CD4-positive, alpha-beta T cell treated with Interleukin-17A for 1 hour (primary cell): ENCODE data around the gene NDUFAF3.
A peak's percentile ranks its signal among the peaks of the same experiment; 100 is the strongest.

ENCODE experiments used
- DNase-seq: peaks from one replicate; pipeline ENCODE4 v3.0.0-alpha.2; 2020

The NDUFAF3 gene

GRCh38 chr3:49019941-49020329 lies 2.0 kb upstream of the NDUFAF3 start:
- no peak for DNase-seq

DNA sequence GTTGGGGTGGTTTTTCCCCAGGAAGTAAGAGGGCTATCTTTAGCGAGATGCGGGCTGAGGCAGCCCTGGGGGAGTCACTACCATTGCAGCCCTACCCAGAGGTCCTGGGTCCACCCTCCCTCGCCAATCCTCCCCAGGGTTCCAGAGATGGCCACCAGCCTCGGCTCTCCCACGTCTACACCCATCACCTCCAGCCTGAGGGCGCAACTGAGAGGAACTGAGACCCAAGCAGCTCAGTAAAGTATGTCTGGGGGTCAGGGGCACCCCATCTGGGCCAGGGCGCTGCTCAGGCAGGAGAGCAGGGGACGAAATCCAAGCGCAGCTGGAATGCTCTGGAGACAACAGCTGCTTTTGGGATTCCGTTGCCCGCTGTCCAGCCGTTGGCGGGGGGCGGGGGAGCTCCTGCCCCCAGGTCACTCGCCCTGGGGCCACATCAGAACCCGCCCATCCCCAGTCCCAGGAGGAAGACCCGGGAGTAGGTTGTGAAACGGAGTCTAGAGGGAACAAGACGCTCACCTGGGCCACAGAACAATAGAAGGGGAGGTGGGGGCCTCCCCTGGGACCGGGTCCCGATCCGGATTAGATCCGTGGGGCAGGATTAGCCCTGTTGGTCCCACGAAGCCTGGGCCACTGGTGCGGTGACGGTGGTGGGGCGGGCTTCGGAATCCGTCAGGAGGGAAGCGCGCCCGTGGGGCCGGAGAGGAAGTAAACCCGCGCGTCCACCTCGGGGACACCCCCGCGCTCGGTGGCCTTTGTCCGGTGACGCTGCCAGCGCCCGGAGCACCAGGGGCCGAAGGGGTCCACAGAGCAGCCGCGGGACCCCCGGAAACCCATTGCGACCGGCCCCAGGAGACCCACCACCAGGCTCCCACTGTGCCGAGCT lies 1.4 kb upstream of the NDUFAF3 start:
- DNase-seq: peak; percentile 48

DNA sequence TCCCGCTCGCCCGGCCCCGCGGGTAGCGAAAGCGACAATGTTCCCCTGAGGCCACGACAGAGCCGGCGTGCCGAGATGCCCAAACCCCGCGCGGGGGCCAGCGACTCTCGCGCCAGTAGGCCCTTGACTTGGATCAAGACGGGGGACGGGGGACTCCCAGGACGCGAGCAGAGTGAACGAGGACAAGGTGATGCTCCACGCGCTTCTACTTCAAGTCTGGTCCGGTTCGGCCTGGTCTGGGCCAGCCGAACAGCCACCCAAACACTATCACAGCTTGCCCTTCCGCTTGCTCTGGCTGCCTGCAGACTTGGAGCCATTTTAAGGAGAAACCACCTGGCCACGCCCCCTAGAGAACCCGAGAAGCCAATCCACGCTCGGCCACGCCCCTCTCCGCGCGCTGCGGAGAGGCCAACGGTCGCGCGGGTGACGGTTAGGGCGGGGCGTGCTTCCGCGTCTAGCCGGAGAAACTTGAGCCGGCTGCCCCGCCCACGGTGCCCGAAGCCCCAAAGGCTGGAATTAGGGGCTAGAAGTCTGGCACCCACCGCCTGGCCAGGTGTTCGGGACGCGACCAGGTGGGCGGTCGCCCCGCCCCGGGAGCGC lies 608 bp upstream of the NDUFAF3 start:
- peak; percentile 99 for DNase-seq

- no peak for DNase-seq
These were observed 809 bp downstream of the NDUFAF3 start for GRCh38 chr3:49022688-49023171.

DNA sequence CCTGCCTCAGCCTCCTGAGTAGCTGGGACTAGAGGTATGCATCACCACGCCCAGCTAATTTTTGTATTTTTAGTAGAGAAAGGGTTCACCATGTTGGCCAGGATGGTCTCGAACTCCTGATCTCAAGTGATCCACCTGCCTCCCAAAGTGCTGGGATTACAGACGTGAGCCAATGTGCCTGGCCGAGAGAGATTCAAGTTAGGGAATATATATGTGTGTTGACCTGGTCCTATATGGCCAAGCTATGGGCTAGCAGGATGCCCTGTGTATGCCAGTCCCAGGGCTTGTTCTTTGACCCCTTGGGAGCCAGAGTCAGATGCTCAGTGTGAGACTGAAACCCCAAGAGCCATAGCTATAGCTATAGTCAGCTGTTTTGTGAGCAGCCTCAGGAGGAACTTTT lies 1.9 kb downstream of the NDUFAF3 start:
- DNase-seq: no peak

DNA sequence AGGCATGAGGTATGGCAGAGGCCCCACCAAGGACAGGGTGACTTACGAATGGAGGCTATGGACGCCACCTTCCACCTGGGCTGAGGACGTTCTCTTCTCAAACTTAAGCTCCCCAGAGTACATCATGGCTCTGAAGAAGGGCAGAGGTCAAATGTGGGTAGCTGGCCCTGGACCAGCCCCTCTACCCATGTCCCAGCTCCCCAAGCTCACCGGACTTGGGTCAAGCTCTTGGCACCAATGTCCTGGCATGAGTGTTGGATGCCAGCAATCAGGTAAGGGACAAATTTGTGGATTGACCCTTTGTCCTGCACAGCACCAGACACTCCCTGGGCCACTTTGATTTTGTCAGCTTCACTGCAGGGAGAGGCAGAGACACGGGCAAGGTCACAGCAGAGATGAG lies 2.5 kb downstream of the NDUFAF3 start:
- DNase-seq: no peak

- no peak for DNase-seq
These were observed 3.3 kb downstream of the NDUFAF3 start for GRCh38 chr3:49025005-49025792.

- no peak for DNase-seq
These were observed 4.0 kb downstream of the NDUFAF3 start for GRCh38 chr3:49025793-49026520.

- no peak for DNase-seq
These were observed 4.6 kb downstream of the NDUFAF3 start for GRCh38 chr3:49026536-49026935.

- DNase-seq: no peak
These were observed 5.7 kb downstream of the NDUFAF3 start for GRCh38 chr3:49027634-49028033.

DNA sequence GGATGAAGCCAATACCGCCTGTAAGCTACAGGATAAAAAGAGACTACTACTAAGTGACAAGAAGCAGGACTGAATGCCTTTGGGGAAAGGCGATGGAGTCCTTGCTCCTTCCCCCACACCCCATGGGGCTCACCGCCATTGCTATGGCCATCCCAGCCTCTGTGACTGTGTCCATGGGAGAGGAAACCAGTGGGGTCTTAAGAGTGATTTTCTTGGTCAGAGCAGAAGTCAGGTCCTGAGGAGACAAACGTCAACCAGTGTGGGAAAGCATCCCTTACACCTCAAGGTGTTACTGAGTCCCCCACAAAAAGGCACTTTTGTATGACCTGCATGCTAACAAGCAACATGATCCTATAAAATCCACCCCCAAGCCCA lies 6.4 kb downstream of the NDUFAF3 start:
- DNase-seq: no peak

DNA sequence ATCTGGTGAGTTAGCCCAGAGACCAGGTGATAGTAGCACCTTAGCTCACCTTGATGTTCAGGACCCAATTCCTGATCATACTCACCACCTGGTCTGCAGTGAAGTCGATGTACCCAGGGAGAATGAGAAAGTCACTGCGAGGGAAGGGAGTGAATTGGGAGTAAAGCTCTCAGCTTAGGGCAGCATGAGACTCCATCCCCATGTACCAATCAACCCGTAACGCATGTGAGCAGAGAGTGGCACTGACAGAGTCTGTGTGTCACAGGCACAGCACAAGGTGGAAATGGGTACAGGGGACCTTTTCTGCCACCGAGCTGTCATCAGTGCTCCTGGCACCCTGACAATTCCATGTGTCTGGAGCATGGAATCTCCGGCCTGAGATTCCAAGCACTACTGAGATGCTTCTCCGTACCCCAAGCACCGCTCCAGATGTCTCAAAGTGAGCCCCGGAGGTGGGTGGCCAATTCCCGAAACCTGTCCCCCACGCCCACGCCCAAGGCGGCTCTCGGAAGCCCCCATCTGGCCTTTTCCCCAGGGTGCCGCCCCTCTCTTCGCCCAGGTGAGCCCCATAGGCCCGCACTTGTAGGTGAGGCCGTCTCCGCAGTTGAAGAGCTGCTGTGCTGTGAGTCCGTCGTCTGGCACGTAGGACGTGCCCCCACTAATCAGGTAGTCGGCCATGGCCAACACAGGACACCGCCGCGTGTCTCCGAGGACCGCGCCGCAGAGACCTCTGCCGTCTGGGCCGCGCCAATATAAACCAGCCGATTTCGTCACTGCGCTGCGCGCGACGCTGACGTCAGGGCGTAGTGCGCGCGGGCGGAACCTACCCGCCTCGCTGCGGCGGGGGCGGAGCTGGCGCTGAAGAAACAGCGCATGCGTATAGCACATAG lies 7.0 kb downstream of the NDUFAF3 start, which contains the start of gene IMPDH2:
Gene IMPDH2 (minus strand): TSS at position 726 of the 890 bp plus-strand sequence. CDS start 48 bp downstream, at position 678.
- peak; percentile 96 for DNase-seq

- no peak for DNase-seq
These were observed 7.6 kb downstream of the NDUFAF3 start for GRCh38 chr3:49029563-49029884.

GRCh38 chr3:49030321-49030720 lies 8.4 kb downstream of the NDUFAF3 start:
- no peak for DNase-seq

DNA sequence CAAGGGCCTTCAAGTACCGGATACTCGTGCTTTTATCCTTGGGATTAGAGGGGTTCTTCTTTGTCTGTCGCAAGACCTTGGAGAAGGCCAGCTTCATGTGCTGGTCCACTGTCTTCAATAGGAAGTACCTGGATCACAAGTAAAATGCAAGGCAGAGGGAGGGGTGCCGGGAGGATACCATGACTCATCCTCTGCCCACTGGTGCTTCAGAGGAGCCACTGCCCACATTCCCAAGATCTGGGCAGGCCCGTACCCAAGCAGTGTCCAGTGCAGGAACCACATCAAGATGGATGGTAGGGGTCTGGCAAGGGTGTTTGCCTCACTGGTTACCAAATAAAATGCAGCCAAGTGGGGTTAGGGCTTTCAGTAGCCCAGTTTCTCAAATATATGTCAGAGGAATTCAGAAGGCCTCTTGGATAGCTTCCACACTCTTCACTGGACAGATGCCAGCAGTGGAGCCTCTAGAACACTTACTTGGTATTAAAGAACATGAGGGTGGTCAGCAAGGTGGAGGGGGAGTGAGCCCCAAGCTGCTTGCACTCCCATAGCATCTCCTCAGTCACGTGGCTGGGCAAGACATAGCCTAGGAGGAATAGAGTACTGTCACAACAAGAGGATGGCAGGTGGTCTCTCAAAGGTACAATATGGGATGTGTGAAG lies 10.9 kb downstream of the NDUFAF3 start:
- DNase-seq: no peak

- DNase-seq: no peak
These were observed 12.7 kb downstream of the NDUFAF3 start for GRCh38 chr3:49034650-49035049.

DNA sequence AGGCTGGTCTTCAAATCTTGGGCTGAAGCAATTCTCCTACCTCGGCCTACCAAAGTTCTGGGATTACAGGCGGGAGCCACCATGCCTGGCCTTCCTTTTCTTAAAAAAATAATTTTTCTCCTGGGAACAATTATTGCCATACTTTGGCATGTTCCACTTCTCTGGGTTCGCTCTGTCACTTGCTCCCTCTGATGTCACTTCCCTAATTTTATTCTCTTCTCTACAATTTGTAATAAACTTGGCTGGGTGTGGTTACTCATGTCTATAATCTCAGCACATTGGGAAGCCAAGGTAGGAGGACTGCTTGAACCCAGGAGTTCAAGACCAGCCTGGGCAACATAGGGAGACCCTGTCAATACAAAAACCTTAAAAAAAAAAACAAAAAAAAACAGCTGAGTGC lies 13.4 kb downstream of the NDUFAF3 start:
- no peak for DNase-seq

GRCh38 chr3:49053543-49053942 lies 31.6 kb downstream of the NDUFAF3 start:
- DNase-seq: no peak

DNA sequence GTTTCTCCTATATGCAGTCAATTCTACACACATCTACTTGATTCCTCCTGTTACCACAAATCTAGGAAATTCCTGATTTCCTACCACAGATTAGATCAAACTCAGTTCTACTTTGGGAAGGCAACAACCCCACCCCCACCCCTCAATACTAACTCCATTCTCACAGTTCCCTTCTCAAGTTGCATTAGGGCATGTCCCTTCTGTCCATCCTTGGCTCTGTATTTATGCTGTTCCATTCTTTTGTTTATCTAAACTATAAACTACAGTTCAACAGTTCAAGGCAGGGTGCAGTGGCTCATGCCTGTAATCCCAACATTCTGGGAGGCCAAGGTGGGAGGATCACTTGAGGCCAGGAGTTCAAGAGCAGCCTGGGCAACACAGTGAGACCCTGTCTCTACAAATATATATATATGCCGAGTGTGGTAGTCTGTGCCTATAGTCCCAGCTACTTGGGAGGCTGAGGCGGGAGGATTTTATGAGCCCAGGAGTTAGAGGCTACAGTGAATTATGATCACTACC lies 32.5 kb downstream of the NDUFAF3 start:
- DNase-seq: no peak

- DNase-seq: no peak
These were observed 35.3 kb downstream of the NDUFAF3 start for GRCh38 chr3:49057268-49057667.

DNA sequence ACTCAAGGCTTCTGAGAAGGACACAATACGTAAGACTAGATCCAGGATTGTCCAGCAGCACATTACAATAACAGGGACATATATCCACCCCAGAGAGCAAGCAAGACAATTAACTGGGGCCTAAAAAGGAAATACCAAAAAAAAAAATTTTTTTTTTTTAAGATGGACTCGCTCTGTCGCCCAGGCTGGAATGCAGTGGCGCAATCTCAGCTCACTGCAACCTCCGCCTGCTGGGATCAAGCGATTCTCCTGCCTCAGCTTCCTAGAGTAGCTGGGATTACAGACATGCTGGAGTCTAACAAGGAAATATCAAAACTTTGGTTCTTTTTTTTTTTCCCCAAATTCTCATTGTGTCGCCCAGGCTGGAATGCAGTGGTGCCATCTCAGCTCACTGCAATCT lies 36.1 kb downstream of the NDUFAF3 start:
- no peak for DNase-seq
